SK-N-MC (cell line): ENCODE results near the gene RNF14.
A peak's percentile ranks its signal among the peaks of the same experiment; 100 is the strongest.

Source experiments
- DNase-seq: peaks from one replicate; pipeline ENCODE4 v3.0.0-alpha.2; 2011; ENCODE audit warnings: low read depth, low spot score
- H3K27ac ChIP-seq: fragments of 200-600 bp; sonication (generic); 2 replicates; pipeline ENCODE4 v1.5.1; 2016; ENCODE audit warnings: mixed run types
- H3K36me3 ChIP-seq: fragments of 200-600 bp; sonication (generic); 2 replicates; pipeline ENCODE4 v1.6.1; 2017; ENCODE audit warnings: antibody characterized with exemption, low read length, mixed read lengths; ENCODE audit not compliant: insufficient read depth
- H3K4me3 ChIP-seq: fragments of 200-600 bp; sonication (generic); 2 replicates; pipeline ENCODE4 v1.5.1; 2016
- H3K9ac ChIP-seq: fragments of 200-600 bp; sonication (generic); 2 replicates; pipeline ENCODE4 v1.8.0; 2017; ENCODE audit warnings: mixed run types, mixed read lengths; ENCODE audit not compliant: insufficient read length
- H3K9me3 ChIP-seq: fragments of 200-600 bp; sonication (generic); 2 replicates; pipeline ENCODE4 v1.6.1; 2017; ENCODE audit warnings: low read depth, mild to moderate bottlenecking, antibody characterized with exemption, low read length, moderate library complexity, mixed read lengths
- EZH2 ChIP-seq: fragments of 200-600 bp; sonication (generic); IDR thresholded peaks from one replicate; pipeline ENCODE4 v1.6.1; 2017; ENCODE audit warnings: antibody characterized with exemption
- FOXP2 ChIP-seq: optimal IDR thresholded peaks from 2 replicates; pipeline ENCODE3; 2011; ENCODE audit warnings: mild to moderate bottlenecking, moderate library complexity; ENCODE audit not compliant: insufficient read depth; ENCODE audit errors: extremely low read length, control extremely low read depth
- POLR2AphosphoS5 ChIP-seq: IDR thresholded peaks from 2 replicates; pipeline ENCODE4 v1.6.1; 2012; ENCODE audit warnings: mild to moderate bottlenecking, low read depth, low read length, borderline replicate concordance

Gene RNF14

GRCh38 chr5:142006363-142007236 lies 37.7 kb downstream of the RNF14 start:
- no peak for TF ChIP-seq POLR2AphosphoS5
- TF ChIP-seq FOXP2, result no peak
- TF ChIP-seq EZH2, result no peak
- DNase-seq, result no peak
- H3K36me3 ChIP-seq, result peaks cover 59% of the 10 kb centered on the region
- no peak overlapping the region for H3K27ac ChIP-seq
- H3K4me3 ChIP-seq, result no peak overlapping the region
- H3K9ac ChIP-seq, result no peak overlapping the region
- H3K9me3 ChIP-seq, result no peaks in the 10 kb centered on the region

GRCh38 chr5:142007237-142007544 lies 38.3 kb downstream of the RNF14 start:
- DNase-seq, result no peak
- Histone ChIP-seq H3K36me3 (peaks cover 53% of the 10 kb centered on the region), H3K9ac (no peak overlapping the region), H3K27ac (no peak overlapping the region), H3K4me3 (no peak overlapping the region), H3K9me3 (no peaks in the 10 kb centered on the region)
- TF ChIP-seq FOXP2 (no peak), EZH2 (no peak), POLR2AphosphoS5 (no peak)

GRCh38 chr5:142008813-142009212 lies 39.9 kb downstream of the RNF14 start:
- no peak for DNase-seq
- Histone ChIP-seq H3K9ac (no peak overlapping the region), H3K27ac (no peak overlapping the region), H3K36me3 (peaks cover 42% of the 10 kb centered on the region), H3K9me3 (no peaks in the 10 kb centered on the region), H3K4me3 (no peak overlapping the region)
- TF ChIP-seq POLR2AphosphoS5, result no peak
- no peak for TF ChIP-seq FOXP2
- no peak for TF ChIP-seq EZH2

- TF ChIP-seq FOXP2, result no peak
- TF ChIP-seq EZH2, result no peak
- TF ChIP-seq POLR2AphosphoS5, result no peak
- no peaks in the 10 kb centered on the region for H3K9me3 ChIP-seq
- H3K36me3 ChIP-seq, result peaks cover 32% of the 10 kb centered on the region
- no peak overlapping the region for H3K9ac ChIP-seq
- no peak for DNase-seq
- no peak overlapping the region for H3K27ac ChIP-seq
- no peak overlapping the region for H3K4me3 ChIP-seq
These were observed 41.0 kb downstream of the RNF14 start for GRCh38 chr5:142009886-142010285.

- H3K4me3 ChIP-seq, result no peak overlapping the region; the same call in 1 of the 2 replicates
- H3K27ac ChIP-seq, result no peak overlapping the region
- TF ChIP-seq FOXP2, result no peak
- no peak for TF ChIP-seq POLR2AphosphoS5
- TF ChIP-seq EZH2, result no peak
- no peak overlapping the region for H3K9ac ChIP-seq
- peaks cover 18% of the 10 kb centered on the region for H3K36me3 ChIP-seq
- no peak for DNase-seq
- H3K9me3 ChIP-seq, result no peaks in the 10 kb centered on the region
These were observed 42.8 kb downstream of the RNF14 start for GRCh38 chr5:142011572-142012185.

GRCh38 chr5:142012186-142012785 lies 43.4 kb downstream of the RNF14 start:
- Histone ChIP-seq H3K4me3 (peak overlapping the region; percentile 86), H3K27ac (no peak overlapping the region), H3K36me3 (peaks cover 12% of the 10 kb centered on the region), H3K9ac (peak overlapping the region; percentile 85), H3K9me3 (no peaks in the 10 kb centered on the region)
- DNase-seq, result no peak
- TF ChIP-seq POLR2AphosphoS5, result no peak
- no peak for TF ChIP-seq FOXP2
- no peak for TF ChIP-seq EZH2

- no peak for TF ChIP-seq EZH2
- peak; percentile 45; the same call in 1 of the 2 replicates for TF ChIP-seq POLR2AphosphoS5
- TF ChIP-seq FOXP2, result peak; percentile 19
- Histone ChIP-seq H3K27ac (peak within 1 kb of the TSS; percentile 40; the same call in 1 of the 2 replicates), H3K4me3 (peak within 1 kb of the TSS; percentile 86), H3K36me3 (peaks cover 6% of the 10 kb centered on the region), H3K9me3 (no peaks in the 10 kb centered on the region), H3K9ac (peak within 1 kb of the TSS; percentile 85)
- no peak for DNase-seq
These were observed 44.0 kb downstream of the RNF14 start, which contains the start of gene GNPDA1 for GRCh38 chr5:142012792-142013388. Gene GNPDA1, minus strand, starts transcription at chr5:142013027. Its CDS starts 992 bp downstream, at chr5:142012035.
